Keratinocyte (primary cell): Measurements from ENCODE around the gene EXOC6B. TPM values are rescaled to one million over a fixed set of nuclear protein-coding genes. Genes with fewer than 3 reads are reported as not detected.

Source experiments
- DNase-seq: peaks from one replicate; pipeline ENCODE4 v3.0.0-alpha.2; 2011; ENCODE audit warnings: low read depth, missing footprints, low spot score
- FAIRE-seq: peaks from 2 replicates; lab custom pipeline; 2011; peaks lifted over from hg19 to GRCh38; lab: Jason Lieb, UNC
- H2AFZ ChIP-seq: 2 replicates; pipeline ENCODE4 v1.6.0; 2012; ENCODE audit warnings: low read length, control low read depth, inconsistent platforms; ENCODE audit not compliant: control insufficient read depth
- H3K27ac ChIP-seq: 2 replicates; pipeline ENCODE4 v1.5.1; 2011; ENCODE audit warnings: low read length; ENCODE audit not compliant: control insufficient read depth, insufficient read depth
- H3K27me3 ChIP-seq: 3 replicates; pipeline ENCODE4 v1.6.0; 2011; ENCODE audit warnings: low read length; ENCODE audit not compliant: control insufficient read depth, insufficient read depth; ENCODE audit errors: extremely low read depth
- H3K36me3 ChIP-seq, 2 experiments: 2 replicates in 1 of 2; 3 replicates in 1 of 2; pipeline ENCODE4 v1.5.1; 2011; ENCODE audit warnings: low read length in 2 of 2, mild to moderate bottlenecking in 1 of 2; ENCODE audit not compliant: control insufficient read depth in 2 of 2, insufficient read depth in 2 of 2; ENCODE audit errors: extremely low read depth in 1 of 2
- H3K4me1 ChIP-seq: 3 replicates; pipeline ENCODE4 v1.5.1; 2011; ENCODE audit warnings: low read length; ENCODE audit not compliant: control insufficient read depth, insufficient read depth; ENCODE audit errors: extremely low read depth
- H3K4me2 ChIP-seq: 3 replicates; pipeline ENCODE4 v1.6.0; 2011; ENCODE audit warnings: low read depth, low read length; ENCODE audit not compliant: control insufficient read depth, insufficient read depth; ENCODE audit errors: extremely low read depth
- H3K4me3 ChIP-seq, 3 experiments: fragments of 200-600 bp in 1 of 3; sonication (generic) in 1 of 3; 2 replicates in 2 of 3; 3 replicates in 1 of 3; pipeline ENCODE4 v1.5.1; 2011 to 2016; ENCODE audit warnings: low read length in 3 of 3, mild to moderate bottlenecking in 3 of 3, control low read depth in 2 of 3, inconsistent platforms in 1 of 3, low read depth in 1 of 3, mixed read lengths in 1 of 3, mixed run types in 1 of 3, moderate library complexity in 1 of 3; ENCODE audit not compliant: control insufficient read depth in 2 of 3, insufficient read depth in 2 of 3; ENCODE audit errors: extremely low read depth in 1 of 3
- H3K79me2 ChIP-seq: 2 replicates; pipeline ENCODE4 v1.6.0; 2012; ENCODE audit warnings: low read length; ENCODE audit not compliant: control insufficient read depth, insufficient read depth
- H3K9ac ChIP-seq: 3 replicates; pipeline ENCODE4 v1.6.0; 2011; ENCODE audit warnings: low read length; ENCODE audit not compliant: control insufficient read depth, insufficient read depth; ENCODE audit errors: extremely low read depth
- H3K9me1 ChIP-seq: 3 replicates; pipeline ENCODE4 v1.6.0; 2011; ENCODE audit warnings: low read length; ENCODE audit not compliant: control insufficient read depth, insufficient read depth; ENCODE audit errors: extremely low read depth
- H3K9me3 ChIP-seq: 2 replicates; pipeline ENCODE4 v1.5.1; 2012; ENCODE audit warnings: low read depth, low read length; ENCODE audit not compliant: control insufficient read depth
- H4K20me1 ChIP-seq: 3 replicates; pipeline ENCODE4 v1.6.0; 2011; ENCODE audit warnings: low read length; ENCODE audit not compliant: control insufficient read depth, insufficient read depth; ENCODE audit errors: extremely low read depth
- CTCF ChIP-seq, 3 experiments: IDR thresholded peaks in 1 of 3; conservative IDR thresholded peaks in 1 of 3; optimal IDR thresholded peaks in 1 of 3; 2 replicates in 2 of 3; 3 replicates in 1 of 3; pipeline versions ENCODE3 to v1.5.1; 2011; ENCODE audit warnings: low read length in 3 of 3, mild to moderate bottlenecking in 3 of 3, moderate library complexity in 2 of 3, control low read depth in 1 of 3, inconsistent platforms in 1 of 3; ENCODE audit not compliant: insufficient read depth in 2 of 3; ENCODE audit errors: extremely low read depth in 1 of 3
- EZH2 ChIP-seq: IDR thresholded peaks from one replicate; pipeline ENCODE4 v1.6.1; 2012; ENCODE audit warnings: inconsistent platforms, mild to moderate bottlenecking, low read length, moderate library complexity
- dilution Hi-C: fragments of 300-500 bp; cut with MboI; formaldehyde crosslinking; loops from one replicate; pipeline ENCODE4 v1.7.0; 2020; ENCODE audit warnings: low sequenced_read_pairs; ENCODE audit not compliant: extremely low pct_ligation_motif_present
- polyA plus RNA-seq, 5 experiments: library from polyadenylated mRNA; depleted of rRNA in 3 of 5; stranded (reverse) in 3 of 5; stranded (forward) in 1 of 5; unstranded in 1 of 5; fragments of >200 nt; gene quantifications; 1 replicate in 1 of 5; 2 replicates in 3 of 5; 3 replicates in 1 of 5; pipeline versions ENCODE4 v1.2.1 to v1.2.3, GENCODE V29; 2011 to 2012; ENCODE audit warnings: missing spikeins in 2 of 5, low read depth in 1 of 5, low replicate concordance in 1 of 5

The EXOC6B gene
- polyA plus RNA-seq, 1 donor (not counting 4 experiments of a cell fraction or from before 2014, with no cell fraction given): 37.3 TPM

- Histone ChIP-seq H3K36me3 (no peaks in the 10 kb centered on the region), H3K9me3 (no peaks in the 10 kb centered on the region), H3K4me1 (no peaks in the 10 kb centered on the region), H3K27ac (no peak overlapping the region), H3K27me3 (no peaks in the 10 kb centered on the region), H2AFZ (no peak overlapping the region), H3K9ac (no peak overlapping the region), H3K4me3 (no peak overlapping the region), H3K9me1 (no peaks in the 10 kb centered on the region), H3K4me2 (no peak overlapping the region), H3K79me2 (peaks cover 7% of the 10 kb centered on the region), H4K20me1 (no peaks in the 10 kb centered on the region)
- TF ChIP-seq EZH2 (no peak), CTCF (optimal IDR thresholded peaks at IDR 0.05 in 1 of 3, IDR thresholded peaks at IDR 0.05 in 1 of 3, conservative IDR thresholded peaks at IDR 0.05 in 1 of 3; ENCODE audit: extremely low read depth in 1 of 3, insufficient read depth in 2 of 3, low read length in 3 of 3) (no peak)
- FAIRE-seq (no peak), DNase-seq (no peak)
- dilution Hi-C loops: no loop called here
These were observed 187.1 kb downstream of the EXOC6B start for GRCh38 chr2:72638600-72639211.

GRCh38 chr2:72636210-72636609 is 189.6 kb downstream of the EXOC6B start:
- H3K27me3 ChIP-seq: no peaks in the 10 kb centered on the region
- H3K4me2 ChIP-seq: no peak overlapping the region
- no peaks in the 10 kb centered on the region for H3K9me3 ChIP-seq
- H3K36me3 ChIP-seq: no peaks in the 10 kb centered on the region
- DNase-seq (no peak), FAIRE-seq (no peak)
- no peak overlapping the region for H3K27ac ChIP-seq
- no peak overlapping the region for H2AFZ ChIP-seq
- H3K4me3 ChIP-seq: no peak overlapping the region
- no peak for TF ChIP-seq CTCF (optimal IDR thresholded peaks at IDR 0.05 in 1 of 3, IDR thresholded peaks at IDR 0.05 in 1 of 3, conservative IDR thresholded peaks at IDR 0.05 in 1 of 3; ENCODE audit: extremely low read depth in 1 of 3, insufficient read depth in 2 of 3, low read length in 3 of 3)
- no peak for TF ChIP-seq EZH2
- H3K9me1 ChIP-seq: no peaks in the 10 kb centered on the region
- H3K9ac ChIP-seq: no peak overlapping the region
- H3K4me1 ChIP-seq: no peaks in the 10 kb centered on the region
- dilution Hi-C loops: no loop called here
- no peaks in the 10 kb centered on the region for H4K20me1 ChIP-seq
- H3K79me2 ChIP-seq: peaks cover 7% of the 10 kb centered on the region
